Neural progenitor cell (in vitro differentiated cells): ENCODE measurements around the gene MED14.

ENCODE experiments used
- EZH2 ChIP-seq: fragments of 200-600 bp; sonication (generic); IDR thresholded peaks from 2 replicates; pipeline ENCODE4 v1.6.1; 2017; ENCODE audit warnings: antibody characterized with exemption, mild to moderate bottlenecking, moderate library complexity
- EZH2phosphoT487 ChIP-seq: fragments of 200-600 bp; sonication (generic); IDR thresholded peaks from 2 replicates; pipeline ENCODE4 v1.6.1; 2017; ENCODE audit warnings: antibody characterized with exemption

- TF ChIP-seq EZH2phosphoT487 (no peak), EZH2 (no peak)
Observed at GRCh38 chrX:40734971-40735324, 394 bp downstream of the MED14 start.
